CD4-positive, alpha-beta T cell (primary cell): ENCODE results near the gene SLC16A12. TPM values are rescaled to one million over a fixed set of nuclear protein-coding genes. Genes with fewer than 3 reads are reported as not detected.

Source experiments
- ATAC-seq: fragments of 200-7000 bp; cut with Tn5 transposase; one replicate; pipeline ENCODE4 v1.10.0; 2022; ENCODE audit warnings: mild to moderate bottlenecking; ENCODE audit not compliant: poor library complexity
- CTCF ChIA-PET: fragments of 350-600 bp; sonication (Branson Sonifier 250); formaldehyde crosslinking; loops from one replicate; lab custom pipeline; 2021; ENCODE audit warnings: antibody characterized with exemption, inconsistent platforms; lab: Charles Lee
- POLR2A ChIA-PET: fragments of 350-600 bp; sonication (Branson Sonifier 250); formaldehyde crosslinking; loops from one replicate; lab custom pipeline; 2021; ENCODE audit warnings: antibody characterized with exemption, inconsistent platforms; lab: Charles Lee
- DNase-seq, 14 experiments: peaks; one replicate each; pipeline ENCODE4 v3.0.0-alpha.2; 2013 to 2020; ENCODE audit warnings: mixed read lengths in 2 of 14
- H3K27ac ChIP-seq, 2 donors: one replicate each; pipeline versions ENCODE4 v1.5.1 to v1.7.0; 2013; ENCODE audit warnings: low read length in 2 of 2, low read depth in 1 of 2, mild to moderate bottlenecking in 1 of 2
- H3K27me3 ChIP-seq, 2 experiments: 1 replicate in 1 of 2; 2 replicates in 1 of 2; pipeline versions ENCODE4 v1.6.1 to v1.7.0; 2013; ENCODE audit warnings: low read length in 2 of 2, control low read depth in 1 of 2, mild to moderate bottlenecking in 1 of 2, moderate library complexity in 1 of 2; ENCODE audit not compliant: insufficient read depth in 2 of 2, control insufficient read depth in 1 of 2
- H3K36me3 ChIP-seq: one replicate; pipeline ENCODE4 v1.6.1; 2013; ENCODE audit warnings: low read length, control low read depth; ENCODE audit not compliant: insufficient read depth
- H3K4me1 ChIP-seq: one replicate; pipeline ENCODE4 v1.6.1; 2013; ENCODE audit warnings: low read length, control low read depth; ENCODE audit not compliant: insufficient read depth
- H3K4me3 ChIP-seq: one replicate; pipeline ENCODE4 v1.5.1; 2013; ENCODE audit warnings: mild to moderate bottlenecking, low read length, moderate library complexity
- H3K9me3 ChIP-seq, 2 experiments: 1 replicate in 1 of 2; 2 replicates in 1 of 2; pipeline versions ENCODE4 v1.6.1 to v1.7.0; 2013; ENCODE audit warnings: low read length in 2 of 2, mild to moderate bottlenecking in 2 of 2, control low read depth in 1 of 2, moderate library complexity in 1 of 2; ENCODE audit not compliant: control insufficient read depth in 1 of 2, insufficient read depth in 1 of 2
- H3K27ac Mint-ChIP-seq: one replicate; pipeline ENCODE4 v1.8.0; 2020; ENCODE audit warnings: mixed read lengths
- H3K27me3 Mint-ChIP-seq: one replicate; pipeline ENCODE4 v1.8.0; 2021; ENCODE audit warnings: mixed read lengths
- H3K36me3 Mint-ChIP-seq: one replicate; pipeline ENCODE4 v1.8.0; 2021; ENCODE audit warnings: low read depth, mixed read lengths
- H3K4me1 Mint-ChIP-seq: one replicate; pipeline ENCODE4 v1.8.0; 2021; ENCODE audit warnings: low read depth, mixed read lengths
- H3K4me3 Mint-ChIP-seq: one replicate; pipeline ENCODE4 v1.8.0; 2020; ENCODE audit warnings: mild to moderate bottlenecking, mixed read lengths
- H3K9me3 Mint-ChIP-seq: one replicate; pipeline ENCODE4 v1.8.0; 2020; ENCODE audit warnings: mixed read lengths
- CTCF ChIP-seq: fragments of 200-600 bp; IDR thresholded peaks from one replicate; pipeline ENCODE4 v1.8.0; 2022; ENCODE audit warnings: antibody characterized with exemption, mild to moderate bottlenecking
- intact Hi-C, 2 experiments: fragments of 100-400 bp; cut with DNase I in 1 of 2; cut with micrococcal nuclease in 1 of 2; formaldehyde crosslinking; loops; one replicate each; pipeline versions ENCODE4 v1.15.1 to v1.9.0; 2023 to 2025; cut with DNase I, micrococcal nuclease
- total RNA-seq, 174 experiments: library from RNA in 2 of 174; stranded (reverse) in 2 of 174; gene quantifications; one replicate each; pipeline ENCODE4 v1.2.3 and lab custom pipeline; 2021 to 2026

Gene SLC16A12
- total RNA-seq, 2 experiments from 2014 or later, result not detected

GRCh38 chr10:89526358-89526757 is 9.0 kb downstream of the SLC16A12 start:
- ATAC-seq (no peak), DNase-seq (no peak)
- H3K27me3 ChIP-seq, result peaks cover 8 to 10% of the 10 kb centered on the region in 2 experiments
- Mint-ChIP-seq H3K4me1 (no peaks in the 10 kb centered on the region), H3K4me3 (no peak overlapping the region), H3K27ac (no peak overlapping the region), H3K9me3 (no peaks in the 10 kb centered on the region), H3K27me3 (peaks cover 13% of the 10 kb centered on the region), H3K36me3 (no peaks in the 10 kb centered on the region)
- ChIA-PET POLR2A (no interaction called here), CTCF (no interaction called here)
- intact Hi-C loops, result no loop called here
- TF ChIP-seq CTCF, result no peak
- H3K4me3 ChIP-seq, result no peak overlapping the region
- H3K4me1 ChIP-seq, result no peaks in the 10 kb centered on the region
- no peaks in the 10 kb centered on the region for H3K36me3 ChIP-seq
- no peaks in the 10 kb centered on the region for H3K9me3 ChIP-seq
- no peak overlapping the region for H3K27ac ChIP-seq

GRCh38 chr10:89525556-89525955 is 9.8 kb downstream of the SLC16A12 start:
- peaks cover 8 to 10% of the 10 kb centered on the region in 2 experiments for H3K27me3 ChIP-seq
- H3K36me3 ChIP-seq, result no peaks in the 10 kb centered on the region
- no peaks in the 10 kb centered on the region for H3K4me1 Mint-ChIP-seq
- no peak for TF ChIP-seq CTCF
- no peak for DNase-seq
- no peak overlapping the region for H3K27ac ChIP-seq
- no peak for ATAC-seq
- no peak overlapping the region for H3K4me3 Mint-ChIP-seq
- no peaks in the 10 kb centered on the region for H3K4me1 ChIP-seq
- no peaks in the 10 kb centered on the region for H3K9me3 Mint-ChIP-seq
- no peaks in the 10 kb centered on the region for H3K36me3 Mint-ChIP-seq
- intact Hi-C loops, result no loop called here
- H3K27me3 Mint-ChIP-seq, result peaks cover 12% of the 10 kb centered on the region
- POLR2A ChIA-PET, result no interaction called here
- H3K27ac Mint-ChIP-seq, result no peak overlapping the region
- CTCF ChIA-PET, result no interaction called here
- H3K4me3 ChIP-seq, result no peak overlapping the region
- H3K9me3 ChIP-seq, result no peaks in the 10 kb centered on the region

GRCh38 chr10:89524279-89524678 is 11.1 kb downstream of the SLC16A12 start:
- no peaks in the 10 kb centered on the region for H3K4me1 Mint-ChIP-seq
- no peak overlapping the region for H3K4me3 ChIP-seq
- intact Hi-C loops, result no loop called here
- TF ChIP-seq CTCF, result no peak
- ATAC-seq (no peak), DNase-seq (no peak)
- peaks cover 11% of the 10 kb centered on the region for H3K27me3 Mint-ChIP-seq
- no peak overlapping the region for H3K27ac ChIP-seq
- ChIA-PET CTCF (no interaction called here), POLR2A (no interaction called here)
- H3K27me3 ChIP-seq, result peaks cover 4 to 10% of the 10 kb centered on the region in 2 experiments
- H3K4me1 ChIP-seq, result no peaks in the 10 kb centered on the region
- no peaks in the 10 kb centered on the region for H3K36me3 Mint-ChIP-seq
- H3K27ac Mint-ChIP-seq, result no peak overlapping the region
- no peak overlapping the region for H3K4me3 Mint-ChIP-seq
- H3K9me3 Mint-ChIP-seq, result no peaks in the 10 kb centered on the region
- no peaks in the 10 kb centered on the region for H3K36me3 ChIP-seq
- no peaks in the 10 kb centered on the region for H3K9me3 ChIP-seq
